GM21619 (cell line): ENCODE data around the gene SLC25A41.
"Not testable (repeated sequence)": the region's sequence is repeated elsewhere in the genome, so short reads cannot be mapped to it uniquely, and the experiment has no call there.

Experiments
- ATAC-seq: cut with Tn5 transposase; IDR thresholded peaks from one replicate; pipeline ENCODE4 v1.9.1; 2021; ENCODE audit not compliant: unreplicated experiment

Gene SLC25A41

DNA sequence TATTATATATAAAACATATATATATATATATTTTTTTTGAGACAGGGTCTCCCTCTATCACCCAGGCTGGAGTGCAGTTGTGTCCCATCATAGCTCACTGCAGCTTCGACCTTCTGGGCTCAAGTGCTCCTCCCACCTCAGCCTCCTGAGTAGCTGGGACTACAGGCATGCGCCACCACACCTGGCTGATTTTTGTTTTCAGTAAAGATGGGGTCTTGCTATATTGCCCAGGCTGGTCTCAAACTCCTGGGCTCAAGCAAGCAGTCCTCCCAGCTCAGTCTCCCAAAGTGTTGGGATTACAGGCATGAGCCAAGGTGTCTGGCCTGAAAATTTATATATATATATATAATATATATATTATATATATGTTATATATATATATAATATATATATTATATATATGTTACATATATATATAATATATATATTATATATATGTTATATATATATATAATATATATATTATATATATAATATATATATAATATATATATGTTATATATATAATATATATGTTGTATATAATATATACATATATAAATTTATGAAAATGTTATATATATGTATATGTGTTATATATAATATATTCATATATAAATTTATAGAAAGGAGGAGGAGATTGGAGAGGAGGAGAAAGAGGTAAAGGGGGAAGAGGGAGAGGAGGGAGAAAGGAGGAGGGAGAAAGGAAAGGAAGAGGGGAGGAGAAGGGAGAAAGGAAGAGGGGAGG is 4.7 kb downstream of the SLC25A41 start:
- ATAC-seq, result not testable (repeated sequence)

DNA sequence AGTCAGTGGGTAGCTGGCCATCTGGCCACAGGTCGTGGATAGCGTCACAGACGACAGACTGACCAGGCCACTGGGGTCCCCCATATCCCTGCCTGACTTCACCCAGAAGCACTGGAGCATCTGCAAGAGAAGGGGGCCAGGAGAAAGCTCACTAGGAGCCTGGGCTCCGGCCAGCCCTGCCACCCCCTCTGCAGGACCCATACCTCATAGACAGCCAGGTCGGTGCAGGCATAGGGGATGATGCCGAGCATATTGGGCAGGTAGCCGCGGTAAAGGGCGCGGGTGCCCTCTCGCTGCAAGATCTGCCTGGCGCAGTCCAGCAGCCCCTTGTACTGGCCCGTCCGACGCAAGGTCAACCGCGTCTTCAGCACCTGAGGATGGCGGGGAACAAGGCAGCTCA is 6.4 kb downstream of the SLC25A41 start:
- ATAC-seq, result no peak

DNA sequence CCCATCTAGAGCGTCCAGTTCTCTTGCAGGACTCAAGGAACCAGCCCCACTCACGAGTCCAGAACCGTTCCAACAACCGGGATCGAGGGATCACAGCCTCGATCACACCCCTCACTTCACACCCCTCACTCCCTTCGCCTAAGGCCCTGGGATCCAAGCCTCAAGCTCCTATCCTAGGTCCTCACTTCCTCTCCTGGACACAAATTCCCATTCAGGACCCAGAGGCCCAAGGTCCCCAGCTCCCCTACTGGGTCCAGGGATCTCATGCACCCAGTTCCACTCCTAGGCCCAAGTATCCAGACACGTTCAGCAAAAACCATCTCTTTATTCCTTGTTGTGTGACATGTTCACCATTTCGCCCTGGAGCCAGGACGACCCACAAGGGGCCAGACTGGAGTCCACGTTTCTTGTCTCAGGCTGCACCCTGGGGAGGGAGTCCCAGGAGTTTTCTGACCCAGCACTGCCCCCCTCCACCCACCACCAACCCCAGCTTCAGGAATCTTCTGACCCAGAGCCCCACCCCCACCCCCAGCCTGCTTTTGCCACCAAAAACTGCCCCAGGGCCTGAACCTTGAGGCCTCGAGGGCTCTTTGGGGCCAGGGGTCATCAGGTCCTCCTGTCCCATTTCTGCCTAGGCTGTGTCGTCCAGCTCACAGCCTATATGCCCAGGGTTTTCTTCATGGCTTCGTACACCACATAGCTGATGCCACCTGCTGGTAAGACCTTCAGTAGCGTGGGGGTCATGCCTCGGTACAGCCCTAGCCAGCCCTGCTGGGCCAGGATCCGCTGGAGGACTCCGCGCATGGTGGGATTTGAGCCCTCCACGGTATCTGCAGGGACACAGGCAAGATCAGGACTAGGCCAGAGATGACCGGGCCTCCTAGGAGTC is 7.6 kb downstream of the SLC25A41 start:
- no peak for ATAC-seq

DNA sequence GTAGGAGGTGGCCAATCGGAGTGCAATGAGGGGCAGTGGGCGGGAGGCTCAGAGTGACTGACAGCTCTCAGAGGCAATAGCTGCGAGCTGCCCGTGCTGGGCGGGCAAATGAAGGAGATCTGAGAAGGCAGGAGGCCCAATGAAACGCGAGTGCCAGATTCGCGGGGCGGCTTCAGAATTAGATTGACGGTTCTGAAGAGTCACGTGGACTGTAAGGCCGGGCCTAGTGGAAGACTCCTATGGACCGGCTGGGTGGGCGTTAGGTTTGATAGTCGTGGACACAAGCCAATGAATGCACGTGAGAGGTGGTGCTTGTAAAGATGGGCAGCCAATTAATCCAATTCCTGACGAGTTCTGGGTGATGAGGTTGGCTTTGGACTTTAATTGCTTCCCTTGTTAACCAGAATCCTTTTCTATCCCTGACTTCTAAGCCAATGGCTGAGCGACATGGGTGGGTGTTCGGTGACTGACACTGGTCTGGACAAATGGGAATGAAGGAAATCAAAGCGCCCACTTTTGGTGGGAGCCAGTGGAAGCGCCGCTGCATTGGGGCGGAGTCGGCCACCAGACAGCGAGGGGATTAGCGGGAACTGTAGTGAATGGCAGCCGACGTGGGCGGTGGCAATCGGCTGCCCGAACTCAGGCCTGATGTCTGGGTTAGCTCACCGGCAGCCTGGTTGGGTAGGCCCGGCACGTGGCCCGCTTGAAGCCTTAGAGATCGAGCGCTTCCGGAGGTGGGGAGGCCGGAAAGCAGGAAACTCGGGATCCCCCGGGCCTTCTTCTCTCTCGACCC is 8.4 kb downstream of the SLC25A41 start:
- ATAC-seq, result peak; percentile 82

DNA sequence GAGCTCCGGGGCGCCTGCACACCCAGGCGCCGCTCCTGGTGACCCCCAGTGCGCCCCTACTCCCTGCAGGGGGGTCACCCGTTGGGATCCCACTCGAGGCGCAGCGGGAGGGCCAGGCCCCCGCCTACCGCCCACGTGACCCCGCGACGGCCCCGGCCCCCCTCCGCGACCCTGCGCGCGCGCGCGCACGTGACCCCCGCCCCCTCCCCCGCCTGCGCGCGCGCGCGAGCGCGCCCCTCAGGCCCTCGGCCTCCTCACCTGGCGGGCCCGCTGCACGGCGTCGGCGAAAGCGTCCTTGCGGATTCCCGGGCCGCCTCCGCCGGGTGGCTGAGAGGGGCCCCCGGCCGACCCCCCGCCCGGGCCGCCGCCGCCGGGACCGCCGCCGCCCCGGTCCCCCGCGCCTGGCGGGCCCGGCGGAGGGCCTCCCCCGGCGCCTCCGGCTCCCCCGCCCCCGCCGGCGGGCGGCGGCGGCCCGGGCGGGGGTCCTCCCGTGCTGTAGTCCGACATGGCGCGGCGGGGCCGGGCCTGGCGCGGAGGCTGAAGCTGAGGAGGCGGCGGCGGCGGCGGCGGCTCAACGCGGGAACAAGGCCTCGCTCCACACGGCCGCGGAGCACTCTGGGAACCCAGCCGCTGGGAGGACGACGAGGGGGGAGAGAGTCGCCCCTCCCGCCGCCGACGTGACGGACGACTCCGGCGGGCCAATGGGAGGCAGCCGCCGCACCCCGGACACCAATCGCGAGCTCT is 9.2 kb downstream of the SLC25A41 start, which contains the start of gene KHSRP:
KHSRP (minus strand) TSS at position 617 of the 744 bp plus-strand sequence; CDS start at position 507, 110 bp downstream.
- no peak for ATAC-seq

DNA sequence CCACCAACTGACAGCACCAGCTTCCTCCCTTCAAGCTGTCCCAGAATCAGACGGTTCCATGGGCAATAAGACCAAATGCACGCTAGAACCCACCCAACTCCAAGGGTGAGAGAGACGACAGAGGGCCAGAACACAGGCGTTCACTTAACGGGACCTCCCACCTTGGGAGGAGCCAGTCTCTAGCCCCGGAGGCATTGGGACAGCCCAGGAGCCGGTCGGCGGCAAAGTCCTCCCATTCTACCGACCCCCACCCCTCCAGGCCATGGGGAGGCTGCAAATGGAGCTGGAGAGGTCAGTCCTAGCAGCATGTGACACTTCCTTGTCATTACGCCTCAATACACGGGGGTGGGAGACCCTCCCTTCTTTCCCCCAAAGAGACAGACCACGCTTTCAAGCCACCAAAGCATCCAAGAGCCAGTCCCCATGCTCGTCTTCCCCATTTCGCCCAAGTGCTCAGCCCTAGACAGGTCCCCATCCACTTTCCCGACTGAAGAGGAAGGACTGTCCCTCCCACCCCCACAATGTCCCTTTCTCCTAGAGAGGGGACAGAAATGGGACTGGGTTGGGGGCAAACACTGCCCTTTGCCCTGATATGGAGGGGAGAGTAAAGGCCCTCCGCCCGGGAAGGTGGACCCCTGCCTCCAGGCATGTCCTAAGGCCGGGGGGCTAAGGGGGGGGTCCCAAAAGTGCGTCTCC is 9.9 kb downstream of the SLC25A41 start:
- ATAC-seq, result no peak

DNA sequence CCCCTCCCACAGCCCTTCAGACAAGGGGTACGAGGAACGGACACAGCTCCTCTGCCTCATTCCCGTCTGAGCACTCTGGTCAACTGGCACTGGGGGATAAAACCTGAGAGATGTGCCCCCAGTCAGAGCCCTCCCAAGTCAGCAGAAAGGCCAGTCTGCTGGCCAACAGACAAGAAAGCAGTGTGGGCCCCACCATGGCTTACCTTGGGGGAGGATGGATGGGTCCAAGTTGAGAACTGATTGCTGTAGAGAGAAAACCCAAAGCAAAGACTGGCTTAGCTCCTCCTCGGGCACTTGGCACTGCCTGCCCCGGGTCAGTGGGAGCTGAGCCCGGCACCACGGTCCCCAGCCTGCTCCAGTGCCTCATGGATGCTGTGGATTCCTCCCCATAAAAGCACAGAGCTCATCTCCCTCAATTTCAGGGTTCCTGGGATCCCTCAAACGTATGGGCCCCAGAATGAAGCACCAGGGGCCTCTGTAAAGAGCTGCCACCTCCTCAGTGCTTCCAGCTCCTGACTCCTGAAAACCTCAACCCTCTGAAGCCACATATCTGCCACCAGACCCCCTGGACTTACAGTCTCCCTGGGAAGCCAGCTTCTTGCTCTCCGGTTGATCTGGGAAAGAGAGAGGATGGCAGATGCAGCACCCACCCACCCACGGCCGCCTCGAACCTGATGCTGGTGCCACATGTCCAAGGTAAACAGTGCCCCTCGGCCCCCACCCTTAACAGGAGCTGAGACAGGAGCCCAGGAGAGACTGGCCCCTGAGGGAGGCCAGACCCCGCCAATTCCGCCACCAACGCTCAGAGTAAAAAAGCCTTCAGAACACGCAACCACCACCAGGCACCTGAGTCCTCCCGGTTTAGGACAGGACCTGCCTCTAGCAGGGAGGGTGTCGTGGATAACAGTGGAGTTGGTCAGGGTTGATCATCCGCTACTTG is 12.2 kb downstream of the SLC25A41 start:
- no peak for ATAC-seq

DNA sequence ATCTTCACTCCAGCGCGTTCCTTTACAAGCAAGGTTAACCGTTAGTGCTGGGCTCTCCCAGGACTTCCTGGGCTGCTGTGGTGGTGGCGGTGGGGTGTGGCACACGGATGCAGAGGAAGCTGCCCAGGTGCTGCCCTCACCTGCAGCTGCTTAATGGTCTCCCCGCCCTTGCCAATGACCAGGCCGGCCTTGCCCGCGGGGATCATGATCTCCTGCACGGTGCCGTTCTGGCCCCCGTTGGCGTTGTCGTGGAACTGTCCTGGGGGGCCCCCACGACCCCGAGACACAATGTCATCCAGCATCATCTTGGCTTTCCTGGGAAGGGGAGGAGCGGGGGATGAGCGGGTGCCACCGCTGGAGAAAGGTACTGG is 15.0 kb downstream of the SLC25A41 start:
- ATAC-seq, result no peak

DNA sequence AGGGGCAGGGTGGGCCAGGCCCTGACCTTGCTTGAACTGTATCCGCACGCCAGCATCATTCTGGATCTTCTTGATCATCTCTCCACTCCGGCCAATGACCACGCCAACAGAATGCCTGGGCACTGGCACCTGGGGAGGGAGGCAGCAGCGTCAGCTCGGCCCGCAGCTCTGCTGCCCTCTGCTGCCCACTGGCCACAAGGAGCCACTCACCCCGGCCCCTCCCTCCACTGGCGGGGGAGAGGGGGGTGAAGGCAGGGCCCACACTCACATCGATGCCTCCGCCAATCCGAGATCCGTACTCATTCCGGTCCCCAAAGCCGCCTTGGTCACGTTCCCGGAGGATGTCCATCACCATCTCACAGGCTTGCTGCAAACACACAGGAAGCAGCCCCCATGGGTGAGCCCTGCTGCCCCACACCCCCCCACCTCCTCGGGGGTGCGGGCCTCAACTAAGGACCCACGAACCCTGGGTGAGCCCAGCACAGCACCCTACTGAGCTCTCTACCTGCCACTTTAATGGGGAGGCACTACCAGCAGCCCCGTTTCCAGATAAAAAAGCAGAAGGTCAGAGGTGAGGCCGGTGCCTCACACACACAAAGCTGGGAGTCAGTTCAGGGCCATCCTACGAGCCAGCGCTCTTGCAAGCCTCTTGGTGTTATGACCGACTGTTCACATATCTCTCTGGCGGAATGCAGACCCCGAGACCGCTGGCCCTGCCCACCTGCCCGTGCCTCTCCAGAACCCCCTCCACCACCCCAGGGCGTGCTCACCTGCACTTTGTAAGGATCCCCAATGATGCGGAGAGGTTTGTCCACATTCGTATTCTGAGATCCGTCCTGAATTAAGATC is 15.6 kb downstream of the SLC25A41 start:
- ATAC-seq, result no peak

DNA sequence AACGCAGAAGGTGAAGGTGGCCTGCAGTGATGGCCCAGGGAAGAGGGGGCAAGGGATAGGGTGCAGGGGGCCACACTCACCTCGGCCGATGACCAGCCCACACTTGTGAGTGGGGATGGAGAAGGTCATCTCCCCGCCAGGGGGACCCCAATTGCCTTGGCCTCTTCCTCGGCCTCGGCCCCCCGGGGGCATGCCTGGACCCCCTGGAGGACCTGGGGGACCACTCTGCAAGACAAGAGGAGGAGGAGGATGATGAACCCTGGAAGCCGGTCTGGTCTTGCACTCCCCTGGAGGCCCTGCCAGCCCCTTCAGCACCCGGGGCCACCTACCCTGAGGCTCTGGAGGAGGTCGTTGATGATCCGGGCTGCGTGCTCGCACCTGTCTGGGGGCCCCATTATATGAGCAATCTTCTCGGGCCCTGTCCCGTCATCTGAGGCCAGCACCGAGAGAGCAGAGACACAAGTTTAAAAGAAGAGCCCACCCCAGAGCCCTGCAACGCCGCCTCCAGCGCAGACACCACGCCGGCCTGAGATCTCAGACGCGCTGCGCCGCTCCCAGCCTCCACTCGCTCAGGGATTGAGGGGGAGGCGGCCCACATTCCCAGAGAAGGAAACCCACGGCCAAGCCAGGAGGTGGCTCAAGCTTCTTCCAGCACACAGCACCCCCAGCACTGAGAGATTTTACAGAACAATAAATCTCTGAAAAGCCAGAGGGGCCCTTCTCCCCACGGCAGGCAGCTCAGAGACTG is 16.7 kb downstream of the SLC25A41 start:
- ATAC-seq, result no peak

DNA sequence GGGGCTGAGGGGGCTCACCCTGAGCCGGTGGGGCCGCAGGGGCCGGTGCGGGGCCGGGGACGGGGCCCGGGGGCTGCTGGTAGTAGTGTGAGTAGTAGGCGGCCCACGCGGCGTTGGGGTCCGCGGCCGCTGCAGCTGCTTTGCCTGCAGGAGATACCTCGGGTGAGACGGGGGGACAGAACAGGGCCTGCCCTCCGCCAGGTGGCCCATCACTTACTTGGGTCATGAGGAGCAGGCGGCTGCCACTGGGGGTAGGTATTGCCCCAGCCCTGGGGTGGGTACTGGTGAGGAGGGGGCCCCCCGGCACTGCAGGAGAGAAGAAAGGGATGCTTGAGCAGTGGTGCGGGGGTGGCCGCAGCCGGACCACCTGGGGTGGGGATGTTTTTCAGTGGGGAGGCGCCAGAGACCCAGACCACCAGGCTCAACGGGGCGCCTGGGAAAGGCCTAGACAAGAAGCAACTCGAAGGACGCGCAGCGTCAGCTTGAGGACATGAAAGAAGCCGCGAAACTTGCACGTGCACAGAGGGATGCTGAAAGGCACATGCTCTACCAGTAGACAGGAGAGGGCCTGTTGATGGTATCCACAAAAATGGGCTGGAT is 17.9 kb downstream of the SLC25A41 start:
- no peak for ATAC-seq

DNA sequence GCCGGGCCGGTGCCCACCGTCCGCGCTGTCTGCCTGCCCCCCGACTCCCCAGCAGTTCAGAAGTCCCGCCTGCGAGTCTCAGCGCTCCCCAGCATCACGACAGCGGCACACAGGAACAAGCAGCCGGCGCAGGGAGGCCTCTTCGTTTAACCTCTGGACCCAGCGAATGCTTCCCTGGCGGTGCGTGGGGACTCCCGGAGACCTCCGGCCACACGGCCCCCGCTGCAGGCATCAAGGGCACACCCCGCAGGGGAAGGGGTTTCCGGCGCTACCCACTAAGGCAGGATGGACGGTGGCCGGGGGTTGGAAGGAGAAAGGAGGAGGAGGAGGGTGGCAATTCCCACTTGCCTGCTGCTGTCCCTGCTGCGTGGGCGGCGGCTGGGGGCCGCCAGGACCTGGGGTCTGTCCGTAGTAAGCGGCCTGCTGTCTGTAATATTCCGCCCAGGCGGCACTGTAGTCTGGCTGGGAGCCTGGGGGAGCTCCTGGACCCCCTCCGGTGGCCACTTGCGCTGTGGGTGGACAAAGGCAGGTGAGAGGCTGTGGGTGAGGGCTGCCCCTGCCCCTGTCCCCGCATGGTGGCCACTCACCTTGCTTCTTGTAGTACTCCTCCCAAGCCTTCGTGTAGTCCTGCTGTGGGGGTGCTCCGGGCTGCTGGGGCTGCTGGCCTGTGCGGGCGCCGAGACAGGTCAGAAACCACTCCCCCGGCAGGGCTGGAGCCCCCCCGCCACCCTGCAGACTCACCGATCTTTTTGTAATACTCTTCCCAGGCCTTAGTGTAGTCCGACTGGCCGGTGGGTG is 18.6 kb downstream of the SLC25A41 start:
- no peak for ATAC-seq

DNA sequence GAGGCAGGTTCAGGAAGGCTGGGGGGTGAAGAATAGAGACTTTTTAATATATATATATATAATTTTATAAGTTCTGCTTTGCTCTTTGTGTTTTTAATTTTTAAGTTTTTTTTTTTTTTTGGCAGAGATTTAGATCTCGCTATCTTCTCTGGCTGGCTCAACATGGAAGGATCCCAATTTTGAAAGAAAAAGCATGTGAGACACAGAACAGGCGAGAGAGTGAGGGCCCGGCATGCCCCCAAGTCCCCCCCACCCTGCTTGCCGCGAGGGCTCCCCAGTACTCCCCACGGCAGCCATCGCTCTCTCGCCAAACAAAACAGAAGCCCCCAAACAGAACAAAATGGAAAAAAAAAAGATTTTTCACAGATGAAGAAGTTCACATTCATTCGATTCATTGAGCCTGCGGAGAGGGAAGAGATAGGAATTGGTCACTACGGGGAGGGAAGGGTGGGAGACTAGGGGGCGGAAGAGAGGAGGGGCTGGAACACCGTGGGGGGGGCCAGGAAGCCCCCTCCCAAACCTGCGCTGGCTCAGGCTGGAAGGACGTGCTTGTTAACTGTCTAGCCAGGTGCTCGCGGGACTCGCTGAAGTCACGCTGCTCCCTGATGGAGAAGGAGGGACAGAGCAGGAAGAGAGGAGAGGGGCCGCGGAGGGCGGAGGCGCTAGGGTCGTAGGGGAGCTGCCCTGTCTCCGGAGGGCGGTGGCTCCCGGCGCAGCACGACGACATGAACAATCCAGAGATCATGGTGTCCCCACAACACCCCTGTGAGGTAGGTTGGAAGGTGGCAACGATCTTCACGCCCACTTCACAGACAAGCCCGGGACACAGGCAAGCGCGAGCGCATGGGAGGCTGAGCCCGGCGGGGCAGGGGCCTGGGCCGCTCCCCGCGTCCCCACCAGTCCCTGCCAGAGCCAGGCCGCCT is 19.6 kb downstream of the SLC25A41 start:
- no peak for ATAC-seq

DNA sequence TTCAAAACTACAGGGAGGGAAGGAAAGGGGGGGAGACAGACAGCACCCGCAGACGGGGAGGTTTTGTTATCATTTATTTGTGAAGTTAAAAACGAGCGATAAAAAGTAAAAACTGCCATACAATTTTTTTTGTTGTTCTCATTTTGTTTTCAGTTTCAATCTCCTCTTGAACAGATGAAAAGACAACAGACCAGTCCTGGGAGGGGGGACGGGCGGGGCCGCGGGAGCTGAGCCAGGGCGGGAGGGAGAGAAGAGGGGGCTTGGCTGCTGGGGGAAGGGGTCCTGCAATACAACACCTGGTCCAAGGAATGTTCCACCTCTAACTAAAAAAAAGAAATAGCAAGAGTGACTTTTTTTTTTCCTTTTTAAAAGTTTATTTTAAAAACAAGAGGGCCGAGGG is 20.3 kb downstream of the SLC25A41 start:
- no peak for ATAC-seq

DNA sequence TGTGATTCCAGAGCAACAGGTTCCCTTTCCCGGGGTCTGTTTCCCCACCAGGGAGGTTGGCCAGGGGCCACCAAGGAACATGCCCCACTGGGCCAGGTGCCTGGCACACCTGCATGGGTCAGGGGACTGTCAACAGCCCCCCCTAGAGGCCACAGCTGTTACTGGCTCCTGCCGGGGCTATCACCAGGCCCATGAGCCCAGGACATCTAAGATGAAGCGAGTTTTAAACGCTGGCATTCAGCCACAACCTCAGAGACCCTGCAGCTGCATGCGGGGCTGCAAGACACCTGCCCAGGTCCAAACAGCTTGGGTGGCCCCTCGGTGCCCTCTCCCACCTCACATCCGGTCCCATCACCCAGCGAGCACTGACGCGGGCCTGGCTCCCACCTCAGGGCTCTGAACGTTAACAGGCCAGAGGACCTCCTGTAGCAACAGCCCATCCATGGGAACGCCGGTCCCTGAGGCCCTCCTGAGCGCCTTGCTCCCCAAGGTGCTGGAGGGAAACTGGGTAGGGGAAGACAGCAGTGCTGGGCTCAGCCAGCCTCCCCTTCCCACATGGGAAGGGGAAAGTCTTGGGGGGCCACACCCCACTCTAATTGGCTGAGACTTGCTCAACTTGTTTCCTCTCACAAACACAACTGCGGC is 21.0 kb downstream of the SLC25A41 start:
- no peak for ATAC-seq
